AG04450 (cell line): Measurements from ENCODE around the gene ZFP36. TPM values are rescaled to one million over a fixed set of nuclear protein-coding genes. Genes with fewer than 3 reads are reported as not detected.
"Not testable (repeated sequence)": the region's sequence is repeated elsewhere in the genome, so short reads cannot be mapped to it uniquely, and the experiment has no call there.

Experiments used
- CTCF ChIA-PET: fragments of 300-600, 350-600 bp; formaldehyde crosslinking; extraction: SDS; loops from one replicate; lab custom pipeline; 2022; ENCODE audit warnings: antibody characterized with exemption, inconsistent platforms; lab: Charles Lee
- POLR2A ChIA-PET: fragments of 350-600 bp; formaldehyde crosslinking; extraction: SDS; loops from one replicate; lab custom pipeline; 2021; ENCODE audit warnings: antibody characterized with exemption, inconsistent platforms; lab: Yijun Ruan, JAX
- DNase-seq: peaks from one replicate; pipeline ENCODE4 v3.0.0-alpha.2; 2011; ENCODE audit warnings: low read depth, low spot score
- H3K27ac ChIP-seq: one replicate; pipeline ENCODE4 v1.5.1; 2012; ENCODE audit warnings: low read depth, low read length, control low read depth
- H3K27me3 ChIP-seq: one replicate; pipeline ENCODE4 v1.6.0; 2012; ENCODE audit warnings: low read length; ENCODE audit not compliant: control insufficient read depth, insufficient read depth
- H3K4me3 ChIP-seq: 2 replicates; pipeline ENCODE4 v1.5.1; 2011; ENCODE audit warnings: mild to moderate bottlenecking, low read depth, low read length, control low read depth
- H3K9me3 ChIP-seq: 2 replicates; pipeline ENCODE4 v1.5.1; 2012; ENCODE audit warnings: low read length; ENCODE audit not compliant: control insufficient read depth, insufficient read depth
- CTCF ChIP-seq: IDR thresholded peaks from 2 replicates; pipeline ENCODE4 v1.5.1; 2011; ENCODE audit warnings: low read depth, low read length, control low read depth, inconsistent platforms
- polyA plus RNA-seq: library from polyadenylated mRNA; depleted of rRNA; stranded (reverse); fragments of >200 nt; gene quantifications from 2 replicates; pipeline ENCODE4 v1.2.3, GENCODE V29; 2011

The ZFP36 gene
- polyA plus RNA-seq, 1 experiment, result 4.1 TPM

GRCh38 chr19:39372047-39372802 is 34.4 kb upstream of the ZFP36 start:
- Histone ChIP-seq H3K27me3 (no peaks in the 10 kb centered on the region), H3K4me3 (no peak overlapping the region), H3K9me3 (no peaks in the 10 kb centered on the region), H3K27ac (peak overlapping the region; percentile 99)
- ChIA-PET CTCF (interaction anchor here (0.9 to 1.6 kb wide), 3 partner anchors 26 to 39 kb away, joined by 3 to 7 read pairs (median 5); partner anchors contain the start of gene SAMD4B), POLR2A (interaction anchor here (1.0 to 2.0 kb wide), 3 partner anchors 16 to 63 kb away, joined by 4 to 11 read pairs (median 7); partner anchors contain the start of genes MED29, PAF1 and RPS16)
- no peak for TF ChIP-seq CTCF
- peak; percentile 79 for DNase-seq

GRCh38 chr19:39372941-39373340 is 33.7 kb upstream of the ZFP36 start:
- ChIA-PET CTCF (interaction anchor here (1.0 to 1.6 kb wide), 3 partner anchors 25 to 38 kb away, joined by 3 to 5 read pairs (median 4); partner anchors contain the start of gene SAMD4B), POLR2A (interaction anchor here (1.7 to 2.0 kb wide), 2 partner anchors 18 to 63 kb away, joined by 7 to 11 read pairs; partner anchors contain the start of genes MED29, PAF1 and RPS16)
- H3K4me3 ChIP-seq, result no peak overlapping the region
- H3K27ac ChIP-seq, result peak overlapping the region; percentile 99
- DNase-seq, result no peak
- H3K27me3 ChIP-seq, result no peaks in the 10 kb centered on the region
- no peaks in the 10 kb centered on the region for H3K9me3 ChIP-seq
- no peak for TF ChIP-seq CTCF

GRCh38 chr19:39375929-39376328 is 30.7 kb upstream of the ZFP36 start:
- no peak for DNase-seq
- ChIA-PET CTCF (interaction anchor here (1.4 kb wide), 1 partner anchor 10 kb away, joined by 3 read pairs; no protein-coding TSS in a partner anchor), POLR2A (no interaction called here)
- TF ChIP-seq CTCF, result no peak
- H3K4me3 ChIP-seq, result no peak overlapping the region
- H3K27ac ChIP-seq, result no peak overlapping the region
- H3K9me3 ChIP-seq, result no peaks in the 10 kb centered on the region
- no peaks in the 10 kb centered on the region for H3K27me3 ChIP-seq

- no peak for DNase-seq
- H3K27ac ChIP-seq, result no peak overlapping the region
- no peak overlapping the region for H3K4me3 ChIP-seq
- no peak for TF ChIP-seq CTCF
- CTCF ChIA-PET, result interaction anchor here (0.9 kb wide), 1 partner anchor 35 kb away, joined by 3 read pairs; the partner anchor contains the start of gene SAMD4B
- H3K9me3 ChIP-seq, result no peaks in the 10 kb centered on the region
- POLR2A ChIA-PET, result no interaction called here
- H3K27me3 ChIP-seq, result no peaks in the 10 kb centered on the region
These were observed 29.0 kb upstream of the ZFP36 start for GRCh38 chr19:39377373-39378362.

- H3K4me3 ChIP-seq, CTCF ChIA-PET, DNase-seq, POLR2A ChIA-PET, H3K27me3 ChIP-seq, H3K27ac ChIP-seq, H3K9me3 ChIP-seq: not testable (repeated sequence)
These were observed 27.3 kb upstream of the ZFP36 start for GRCh38 chr19:39379366-39379765.
